Muscle layer of colon (tissue), 2 donors: ENCODE data around the gene NPSR1.
"Not testable (repeated sequence)": the region's sequence is repeated elsewhere in the genome, so short reads cannot be mapped to it uniquely, and the experiment has no call there.

Experiments used
- H3K27ac ChIP-seq: one replicate; pipeline ENCODE4 v1.7.0; 2013; ENCODE audit warnings: low read depth, mild to moderate bottlenecking, low read length, moderate library complexity
- H3K27me3 ChIP-seq, 2 donors: one replicate each; pipeline ENCODE4 v1.7.0; 2013; ENCODE audit warnings: low read length in 2 of 2, mild to moderate bottlenecking in 2 of 2; ENCODE audit not compliant: insufficient read depth in 2 of 2, control insufficient read depth in 1 of 2
- H3K36me3 ChIP-seq: one replicate; pipeline ENCODE4 v1.7.0; 2013; ENCODE audit warnings: mild to moderate bottlenecking, low read length; ENCODE audit not compliant: insufficient read depth
- H3K4me1 ChIP-seq: one replicate; pipeline ENCODE4 v1.7.0; 2013; ENCODE audit warnings: mild to moderate bottlenecking, low read length; ENCODE audit not compliant: insufficient read depth
- H3K4me3 ChIP-seq, 2 donors: one replicate each; pipeline ENCODE4 v1.7.0; 2013; ENCODE audit warnings: low read length in 2 of 2, low read depth in 1 of 2, mild to moderate bottlenecking in 1 of 2, moderate library complexity in 1 of 2
- H3K9ac ChIP-seq: one replicate; pipeline ENCODE4 v1.7.0; 2013; ENCODE audit warnings: low read length
- H3K9me3 ChIP-seq: one replicate; pipeline ENCODE4 v1.7.0; 2013; ENCODE audit warnings: mild to moderate bottlenecking, low read length
- donor health status: abdominal sarcoma.
- donor health status: Adenocarcinoma of cecum.

The NPSR1 gene

DNA sequence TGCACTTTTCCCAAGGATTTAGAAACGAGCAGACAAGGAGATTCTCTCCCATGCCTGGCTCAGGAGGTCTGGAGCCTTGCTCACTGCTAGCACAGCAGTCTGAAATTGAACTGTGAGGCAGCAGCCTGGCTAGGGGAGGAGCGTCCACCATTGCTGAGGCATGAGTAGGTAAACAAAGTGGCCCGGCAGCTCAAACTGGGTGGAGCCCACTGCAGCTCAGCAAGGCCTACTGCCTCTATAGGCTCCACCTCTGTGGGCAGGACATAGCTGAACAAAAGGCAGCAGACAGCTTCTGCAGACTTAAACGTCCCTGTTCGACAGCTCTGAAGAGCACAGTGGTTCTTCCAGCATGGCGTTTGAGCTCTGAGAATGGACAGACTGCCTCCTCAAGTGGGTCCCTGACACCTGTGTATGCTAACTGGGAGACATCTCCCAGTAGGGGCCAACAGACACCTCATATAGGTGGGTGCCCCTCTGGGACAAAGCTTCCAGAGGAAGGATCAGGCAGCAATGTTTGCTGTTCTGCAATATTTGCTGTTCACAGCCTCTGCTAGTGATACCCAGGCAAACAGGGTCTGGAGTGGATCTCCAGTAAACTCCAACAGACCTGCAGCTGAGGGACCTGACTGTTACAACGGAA lies 156.3 kb downstream of the NPSR1 start:
- not testable (repeated sequence) for H3K9ac ChIP-seq, H3K27ac ChIP-seq, H3K36me3 ChIP-seq, H3K4me1 ChIP-seq, H3K9me3 ChIP-seq, H3K4me3 ChIP-seq, H3K27me3 ChIP-seq

DNA sequence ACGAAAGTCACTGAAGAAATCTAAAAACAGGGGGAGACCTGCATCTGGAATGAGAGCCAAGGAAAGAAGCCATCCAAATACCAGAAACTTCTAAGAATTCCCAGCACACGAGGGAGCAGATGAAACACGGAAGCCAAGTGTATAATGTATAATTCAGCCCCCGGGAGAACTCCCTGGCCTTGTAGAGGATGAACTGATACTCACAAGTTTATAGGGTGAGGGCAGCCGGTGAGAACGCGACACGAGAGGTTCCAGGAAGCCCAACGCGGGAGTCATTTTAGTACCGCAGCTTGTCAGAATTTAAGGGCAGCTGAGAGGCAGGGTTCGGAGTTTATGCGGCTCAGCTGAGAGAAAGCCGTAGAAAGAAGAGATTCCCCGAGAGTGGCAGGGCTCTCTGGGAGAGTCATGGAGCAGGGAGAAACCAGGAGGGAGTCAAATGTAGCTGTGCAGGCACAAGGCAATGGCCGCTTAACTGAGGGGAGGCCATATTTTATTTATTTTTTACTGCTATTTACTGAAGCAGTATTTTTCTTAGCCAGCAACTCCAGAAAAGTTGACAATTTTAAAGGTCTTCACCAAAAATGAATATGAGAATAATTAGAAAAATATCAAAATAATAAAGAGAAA lies 164.0 kb downstream of the NPSR1 start:
- no peaks in the 10 kb centered on the region for H3K36me3 ChIP-seq

DNA sequence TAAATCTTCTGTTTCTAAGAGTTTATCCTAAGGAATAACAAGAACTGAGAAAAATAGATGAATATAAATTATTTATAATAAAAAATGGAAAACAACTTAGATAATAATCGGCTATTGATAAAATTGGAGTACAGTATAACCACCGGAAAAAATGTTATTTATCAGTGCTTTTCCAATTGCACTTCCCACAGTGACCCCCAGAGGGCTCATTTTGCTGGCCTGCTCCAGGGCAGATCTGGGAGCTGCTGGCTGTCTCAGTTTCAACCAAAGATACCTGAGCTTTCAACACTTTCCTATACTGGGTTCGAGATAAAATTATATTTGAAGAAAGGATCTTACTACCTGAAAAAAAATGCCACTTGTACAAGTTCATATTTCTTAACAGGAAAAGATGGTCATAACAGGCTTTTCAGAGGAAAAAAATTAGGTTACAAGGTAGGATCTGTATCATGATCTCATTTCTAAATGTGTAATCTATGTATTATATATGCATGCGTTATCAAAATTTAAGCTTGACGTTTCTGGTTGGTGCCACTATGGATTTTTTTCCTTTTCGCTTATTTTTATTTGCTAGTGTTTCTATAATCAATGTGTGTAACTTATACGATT lies 165.7 kb downstream of the NPSR1 start:
- H3K27ac ChIP-seq: no peak overlapping the region
- no peaks in the 10 kb centered on the region for H3K9me3 ChIP-seq
- no peaks in the 10 kb centered on the region for H3K27me3 ChIP-seq
- no peaks in the 10 kb centered on the region for H3K36me3 ChIP-seq
- H3K4me3 ChIP-seq: no peak overlapping the region
- H3K4me1 ChIP-seq: no peaks in the 10 kb centered on the region
- H3K9ac ChIP-seq: no peak overlapping the region

More for the DNA sequence above, 164.0 kb downstream of the NPSR1 start:
- Histone ChIP-seq H3K9ac (no peak overlapping the region), H3K4me1 (no peaks in the 10 kb centered on the region), H3K27me3 (no peaks in the 10 kb centered on the region), H3K27ac (no peak overlapping the region), H3K4me3 (no peak overlapping the region), H3K9me3 (no peaks in the 10 kb centered on the region)

DNA sequence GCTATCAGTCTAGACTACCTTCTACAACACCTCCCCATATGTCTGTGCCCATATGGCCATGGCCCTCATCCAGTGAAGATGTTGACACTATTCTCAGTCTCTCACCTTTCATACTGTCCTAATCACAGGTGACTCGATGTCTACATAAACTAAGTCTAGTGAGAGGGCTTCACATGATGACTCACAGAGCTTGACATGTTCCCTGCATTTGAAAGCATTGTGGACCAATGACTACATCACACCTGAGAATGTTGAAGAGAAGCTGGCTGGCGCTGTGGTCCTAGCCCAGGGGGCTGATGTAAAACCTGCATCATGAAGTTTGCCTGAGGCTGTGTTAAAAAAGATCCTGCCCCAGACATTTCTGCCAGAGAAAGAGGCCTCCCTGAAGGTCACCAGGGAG lies 167.2 kb downstream of the NPSR1 start:
- no peak overlapping the region for H3K4me3 ChIP-seq
- H3K9me3 ChIP-seq: no peaks in the 10 kb centered on the region
- H3K27me3 ChIP-seq: no peaks in the 10 kb centered on the region
- H3K9ac ChIP-seq: no peak overlapping the region
- no peak overlapping the region for H3K27ac ChIP-seq
- H3K36me3 ChIP-seq: no peaks in the 10 kb centered on the region
- no peaks in the 10 kb centered on the region for H3K4me1 ChIP-seq

DNA sequence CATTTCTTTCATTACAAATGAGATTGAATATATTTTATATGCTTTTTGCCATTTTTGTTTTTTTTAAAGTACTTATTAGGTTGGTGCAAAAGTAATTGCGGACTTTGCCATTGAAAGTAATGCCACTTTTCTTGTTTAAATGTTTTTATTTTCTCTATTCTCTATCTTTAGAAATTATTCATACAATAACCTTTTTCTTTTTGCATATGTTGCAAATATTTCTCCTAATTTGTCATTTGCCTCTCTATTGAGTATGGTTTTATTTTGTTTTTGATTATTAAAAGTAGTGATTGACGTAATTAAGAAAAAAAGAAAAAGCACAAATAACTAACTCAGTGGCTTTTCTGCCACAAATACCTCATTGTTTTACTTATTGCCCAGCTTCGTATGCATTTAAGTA lies 172.4 kb downstream of the NPSR1 start:
- Histone ChIP-seq H3K27me3 (no peaks in the 10 kb centered on the region), H3K9ac (no peak overlapping the region), H3K27ac (no peak overlapping the region), H3K4me3 (no peak overlapping the region), H3K36me3 (no peaks in the 10 kb centered on the region), H3K9me3 (no peaks in the 10 kb centered on the region), H3K4me1 (no peaks in the 10 kb centered on the region)

DNA sequence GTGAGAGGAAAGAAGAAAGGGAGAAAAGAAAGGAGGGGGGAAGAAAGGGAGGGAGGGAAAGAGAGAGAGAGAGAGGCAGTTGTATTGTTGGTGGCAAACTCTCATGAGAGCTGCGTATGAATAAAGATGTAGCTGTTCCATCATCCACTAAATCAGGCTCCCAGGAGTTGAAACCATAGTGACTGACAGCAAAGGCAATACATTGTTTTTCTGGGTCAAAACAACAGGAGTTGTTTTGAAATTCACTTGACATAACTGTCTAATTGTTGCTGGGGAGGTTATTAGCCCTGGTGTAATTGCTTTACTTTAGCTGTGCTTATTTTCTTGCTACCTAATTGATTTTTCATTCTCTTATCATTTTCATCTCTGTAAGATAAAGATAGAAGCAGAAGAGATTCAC lies 173.4 kb downstream of the NPSR1 start:
- Histone ChIP-seq H3K4me1 (no peaks in the 10 kb centered on the region), H3K27ac (no peak overlapping the region), H3K36me3 (no peaks in the 10 kb centered on the region), H3K27me3 (no peaks in the 10 kb centered on the region), H3K9ac (no peak overlapping the region), H3K9me3 (no peaks in the 10 kb centered on the region), H3K4me3 (no peak overlapping the region)

DNA sequence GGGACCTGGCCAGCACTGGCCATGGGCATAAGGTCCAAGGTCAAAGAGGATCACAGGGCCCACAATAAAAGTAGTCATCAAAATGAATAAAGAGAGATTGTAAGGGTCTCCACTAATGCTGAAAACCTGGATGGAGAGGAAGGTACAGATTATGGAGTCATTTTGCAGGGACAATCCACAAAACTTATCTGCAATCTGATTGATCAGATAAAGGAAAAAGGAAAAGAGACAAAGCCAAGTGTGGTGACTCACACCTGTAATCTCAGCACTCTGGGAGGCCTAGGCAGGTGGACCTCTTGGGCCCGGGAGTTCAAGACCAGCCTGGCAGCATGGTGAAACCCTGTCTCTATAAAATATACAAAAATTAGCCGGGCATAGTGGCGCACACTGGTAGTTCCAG lies 174.0 kb downstream of the NPSR1 start:
- Histone ChIP-seq H3K27ac (no peak overlapping the region), H3K9me3 (no peaks in the 10 kb centered on the region), H3K27me3 (no peaks in the 10 kb centered on the region), H3K4me1 (no peaks in the 10 kb centered on the region), H3K4me3 (no peak overlapping the region), H3K9ac (no peak overlapping the region), H3K36me3 (no peaks in the 10 kb centered on the region)

DNA sequence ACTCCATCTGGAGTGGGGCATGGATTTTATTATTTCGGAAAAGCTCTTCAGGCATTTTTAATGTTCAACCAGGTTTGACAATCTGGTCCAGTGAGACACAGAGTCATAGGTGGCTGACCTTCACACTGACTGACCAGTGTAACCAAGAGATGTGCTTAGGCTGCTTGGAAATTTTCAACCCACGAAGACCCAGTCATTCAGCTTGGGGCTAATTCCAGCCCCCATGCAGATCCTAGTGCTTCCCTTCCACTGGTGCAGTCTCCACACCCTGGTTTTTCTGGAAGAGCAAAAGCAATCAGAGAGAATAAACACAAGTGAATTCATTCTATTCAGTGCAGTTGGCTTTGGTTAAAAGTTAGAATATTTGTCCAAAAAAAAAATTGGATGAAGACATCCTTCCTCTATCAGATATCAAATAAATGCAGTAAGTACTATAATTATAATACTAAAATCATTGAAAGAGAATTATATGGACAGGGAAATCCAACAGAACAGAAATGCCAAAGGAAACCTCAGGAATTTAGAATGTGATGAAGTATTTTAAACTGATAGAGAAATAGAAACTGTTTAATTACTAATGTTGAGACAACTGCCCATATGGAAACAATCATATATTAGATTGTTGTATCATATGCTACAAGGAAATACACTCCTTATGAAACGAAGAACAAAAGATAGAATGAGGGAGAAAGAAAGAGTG lies 178.0 kb downstream of the NPSR1 start:
- Histone ChIP-seq H3K4me3 (no peak overlapping the region), H3K4me1 (no peaks in the 10 kb centered on the region), H3K27ac (no peak overlapping the region), H3K9ac (no peak overlapping the region), H3K27me3 (no peaks in the 10 kb centered on the region), H3K9me3 (no peaks in the 10 kb centered on the region), H3K36me3 (no peaks in the 10 kb centered on the region)

DNA sequence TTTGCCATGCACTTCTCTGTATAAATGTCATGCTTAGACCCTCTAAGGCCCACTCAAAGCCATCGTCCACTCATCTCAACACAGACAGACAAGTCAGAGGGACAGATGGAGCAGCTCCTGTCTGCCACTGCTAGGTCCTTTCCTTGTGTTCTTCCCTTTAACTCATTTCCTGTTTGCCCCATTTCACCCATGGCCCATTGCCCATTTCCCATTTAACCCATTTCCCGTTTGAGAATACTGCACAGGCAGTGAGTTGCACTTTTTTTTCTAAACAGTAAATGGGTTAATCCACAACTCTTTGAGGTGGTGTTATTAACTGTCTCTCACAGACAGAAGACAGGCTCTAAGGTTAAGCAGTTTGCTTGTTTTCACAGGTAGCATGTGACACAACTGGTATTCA lies 179.3 kb downstream of the NPSR1 start:
- Histone ChIP-seq H3K9me3 (no peaks in the 10 kb centered on the region), H3K36me3 (no peaks in the 10 kb centered on the region), H3K4me1 (no peaks in the 10 kb centered on the region), H3K4me3 (no peak overlapping the region), H3K27ac (no peak overlapping the region), H3K27me3 (no peaks in the 10 kb centered on the region), H3K9ac (no peak overlapping the region)

DNA sequence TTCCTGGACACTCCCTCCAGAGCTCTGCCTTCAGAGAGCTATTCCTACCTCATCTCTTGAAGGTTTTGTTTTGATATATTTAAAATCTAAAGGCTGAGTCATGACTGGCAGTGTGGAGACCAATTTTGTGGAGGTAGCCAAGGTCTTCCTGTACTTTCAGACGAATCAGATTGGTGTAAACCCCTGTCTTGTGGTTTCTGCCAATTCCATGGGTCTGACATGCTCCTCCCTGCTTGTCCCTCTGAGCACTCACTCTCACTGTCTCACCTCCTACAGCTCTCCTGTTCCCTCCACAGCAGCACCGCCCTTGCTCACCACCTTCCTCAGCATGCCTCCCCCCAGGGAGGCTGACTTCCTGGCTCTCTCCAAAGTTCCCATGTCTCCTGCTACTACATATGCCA lies 179.8 kb downstream of the NPSR1 start:
- Histone ChIP-seq H3K36me3 (no peaks in the 10 kb centered on the region), H3K27me3 (no peaks in the 10 kb centered on the region), H3K9me3 (no peaks in the 10 kb centered on the region), H3K9ac (no peak overlapping the region), H3K27ac (no peak overlapping the region), H3K4me1 (no peaks in the 10 kb centered on the region), H3K4me3 (no peak overlapping the region)

DNA sequence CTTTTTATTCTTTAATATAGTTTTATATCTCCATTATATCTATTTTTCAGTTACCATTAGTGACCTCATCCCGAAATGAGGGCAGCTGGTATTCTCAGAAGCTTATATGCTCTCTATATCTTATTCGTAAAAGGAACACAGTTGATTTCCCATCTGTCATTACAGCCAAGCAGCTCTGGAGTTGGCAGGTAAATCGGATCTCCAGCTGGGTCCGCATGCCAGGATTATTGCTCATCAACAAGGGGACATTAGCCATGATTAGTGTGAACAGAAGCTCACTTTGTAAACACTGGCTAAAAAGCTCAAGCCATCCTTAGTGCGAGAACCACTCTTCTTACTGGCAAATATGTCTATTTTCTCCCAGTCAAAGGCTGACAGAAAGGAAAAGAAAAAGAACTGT lies 180.3 kb downstream of the NPSR1 start:
- H3K4me3 ChIP-seq: no peak overlapping the region
- no peaks in the 10 kb centered on the region for H3K36me3 ChIP-seq
- no peak overlapping the region for H3K9ac ChIP-seq
- no peaks in the 10 kb centered on the region for H3K4me1 ChIP-seq
- no peaks in the 10 kb centered on the region for H3K27me3 ChIP-seq
- no peaks in the 10 kb centered on the region for H3K9me3 ChIP-seq
- H3K27ac ChIP-seq: no peak overlapping the region
